HG03354 (cell line): ENCODE measurements around the gene NGF.

Source experiments
- ATAC-seq: cut with Tn5 transposase; IDR thresholded peaks from one replicate; pipeline ENCODE4 v1.9.1; 2021; ENCODE audit warnings: mild to moderate bottlenecking; ENCODE audit not compliant: unreplicated experiment, poor library complexity, severe bottlenecking

The NGF gene

GRCh38 chr1:115338457-115338820, 390 bp upstream of the NGF start:
- no peak for ATAC-seq

- ATAC-seq, result no peak
These were observed 795 bp downstream of the NGF start for GRCh38 chr1:115337276-115337632.

- ATAC-seq, result no peak
These were observed 1.3 kb downstream of the NGF start for GRCh38 chr1:115336741-115337140.

GRCh38 chr1:115332813-115333608, 5.0 kb downstream of the NGF start:
- ATAC-seq, result no peak

DNA sequence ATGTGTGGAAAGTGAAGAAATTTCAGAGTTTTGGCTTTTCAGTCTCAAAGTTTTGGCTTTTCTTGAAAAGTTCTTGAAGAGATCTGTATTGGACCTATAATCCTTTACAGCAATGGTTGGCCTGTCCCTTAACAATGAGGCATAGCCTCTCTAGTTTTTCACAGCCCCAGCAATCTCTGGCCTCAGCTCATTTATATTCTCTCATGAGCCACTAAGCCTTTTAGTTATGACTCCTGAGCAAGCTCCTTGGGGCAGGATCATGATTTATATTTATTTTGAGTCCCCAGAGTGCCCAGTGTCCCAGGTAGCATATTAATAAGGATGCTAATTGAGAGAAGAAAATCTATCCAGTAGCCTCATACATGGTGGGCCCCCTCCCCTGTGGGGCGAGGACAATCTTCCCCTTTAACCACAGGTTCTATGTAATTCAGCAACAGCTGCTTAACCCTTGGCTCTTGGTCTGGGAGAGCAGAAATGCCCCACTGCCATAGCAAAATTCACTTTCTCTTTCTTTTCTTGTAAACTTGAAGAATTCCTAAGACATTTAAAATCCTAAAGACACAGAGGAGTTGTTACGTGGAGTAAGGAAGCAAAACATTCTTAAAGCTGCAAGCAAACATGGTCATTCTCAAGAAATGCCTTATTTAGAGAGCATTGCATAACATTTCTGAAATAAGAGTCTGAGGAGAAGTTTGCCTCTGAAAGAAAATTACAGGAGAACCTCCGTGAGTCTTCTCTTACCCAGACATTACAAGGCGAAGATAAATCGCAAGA, 6.3 kb downstream of the NGF start:
- no peak for ATAC-seq

GRCh38 chr1:115330480-115331013, 7.5 kb downstream of the NGF start:
- ATAC-seq, result no peak

DNA sequence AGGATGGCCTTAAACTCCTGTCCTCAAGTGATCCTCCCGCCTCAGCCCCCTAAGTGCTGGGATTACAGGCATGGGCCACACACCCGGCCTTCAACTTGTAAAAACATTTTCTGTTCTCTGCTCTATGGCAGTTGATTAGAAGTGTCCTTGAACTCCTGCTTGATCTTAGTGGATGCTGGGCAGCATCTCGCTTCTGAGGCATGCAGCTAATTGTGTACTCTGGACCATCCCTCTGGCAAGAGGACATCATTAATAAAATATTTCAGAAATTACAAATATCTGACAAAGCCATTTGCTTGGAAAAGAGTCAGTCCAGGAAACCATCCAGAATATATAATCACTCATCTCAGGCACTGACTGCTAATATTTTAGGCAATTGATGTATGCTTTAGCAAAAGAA, 8.1 kb downstream of the NGF start:
- no peak for ATAC-seq

- no peak for ATAC-seq
These were observed 10.8 kb downstream of the NGF start for GRCh38 chr1:115327270-115327669.

- no peak for ATAC-seq
These were observed 11.6 kb downstream of the NGF start for GRCh38 chr1:115326419-115326818.

DNA sequence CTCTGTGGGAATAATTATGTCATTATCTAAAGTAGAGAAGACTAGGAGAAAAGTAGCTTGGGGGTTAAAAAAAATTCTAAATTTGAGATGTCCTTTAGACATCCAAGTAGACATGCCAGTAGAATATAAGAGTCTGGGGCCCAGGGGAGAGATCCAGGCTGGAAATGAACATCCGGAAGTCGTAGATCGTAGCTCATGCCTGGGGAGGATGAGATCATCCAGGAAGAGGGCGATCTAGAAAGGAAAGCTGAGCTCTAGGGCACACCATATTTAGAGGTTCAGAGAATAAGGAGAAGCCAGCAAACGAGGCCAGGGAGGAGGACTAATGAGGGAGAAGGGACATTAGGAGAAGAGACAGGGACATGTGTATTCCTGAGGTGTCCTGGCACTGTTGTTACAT, 12.2 kb downstream of the NGF start:
- no peak for ATAC-seq

GRCh38 chr1:115324649-115325420, 13.2 kb downstream of the NGF start:
- no peak for ATAC-seq

DNA sequence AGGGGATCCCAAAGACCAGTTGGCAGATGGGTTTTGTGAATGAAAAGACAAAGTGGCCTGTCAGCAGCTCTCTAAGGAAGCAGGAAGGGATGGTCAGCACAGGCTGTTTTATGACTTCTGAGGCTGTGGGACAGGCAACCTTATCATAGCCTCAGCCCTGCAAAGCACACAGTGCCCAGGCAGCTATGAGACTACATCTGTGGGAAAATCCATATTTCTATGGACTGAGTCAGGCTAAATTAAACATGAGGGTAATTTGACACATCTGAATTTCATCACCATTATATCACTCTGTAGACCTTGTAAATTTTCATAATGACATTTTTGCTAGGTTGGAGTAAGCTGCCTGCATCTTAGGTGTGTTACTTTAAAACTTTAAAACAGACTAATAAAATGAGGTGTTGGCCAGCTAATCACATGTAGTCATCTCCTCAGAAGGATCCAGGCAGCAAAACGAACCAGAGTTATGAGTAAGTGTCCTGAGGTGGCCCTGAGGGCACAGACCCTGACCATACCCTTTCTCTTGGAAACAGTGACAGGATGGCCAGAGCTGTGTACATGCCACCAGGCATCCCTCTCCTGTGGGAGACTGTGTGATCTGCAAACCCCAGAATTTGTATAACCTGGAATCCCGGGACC, 14.6 kb downstream of the NGF start:
- ATAC-seq, result no peak

DNA sequence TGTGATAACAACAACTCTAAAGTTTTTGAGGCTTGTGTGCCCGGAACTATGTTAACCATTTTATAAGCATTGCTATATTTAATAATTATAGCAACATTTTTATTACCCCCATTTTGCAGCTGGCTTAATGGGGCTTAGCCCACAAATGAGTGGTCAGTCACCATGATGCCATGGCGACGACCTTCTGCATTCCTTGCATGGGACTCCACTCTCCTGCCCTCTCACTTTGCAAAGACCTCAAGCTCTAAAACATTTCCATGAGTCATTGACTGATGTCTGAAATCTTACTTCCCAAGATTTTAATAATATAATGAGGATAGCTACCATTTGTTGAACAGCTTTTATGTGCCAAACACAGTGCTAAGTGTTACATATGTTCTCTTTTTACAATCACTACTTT, 15.4 kb downstream of the NGF start:
- ATAC-seq, result no peak

DNA sequence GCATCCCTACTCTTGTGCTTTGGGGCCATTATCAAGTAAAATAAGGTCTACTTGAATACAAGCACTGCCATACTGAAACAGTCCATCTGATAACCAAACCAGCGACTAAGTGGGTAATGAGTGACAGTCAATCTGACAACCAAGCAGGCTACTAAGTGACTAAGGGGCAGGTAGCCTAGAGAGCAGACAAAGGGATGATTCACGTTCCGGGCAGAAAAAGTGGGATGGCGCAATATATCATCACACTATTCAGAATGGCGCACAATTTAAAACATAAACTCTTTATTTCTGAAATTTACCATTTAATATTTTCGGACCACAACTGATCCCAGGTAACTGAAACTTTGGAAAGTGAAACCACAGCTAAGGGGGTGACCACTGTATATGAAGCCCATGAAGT, 17.7 kb downstream of the NGF start:
- no peak for ATAC-seq

- no peak for ATAC-seq
These were observed 18.3 kb downstream of the NGF start for GRCh38 chr1:115319706-115320105.

- ATAC-seq, result no peak
These were observed 20.7 kb downstream of the NGF start for GRCh38 chr1:115317101-115318012.

GRCh38 chr1:115314765-115315164, 23.3 kb downstream of the NGF start:
- no peak for ATAC-seq

DNA sequence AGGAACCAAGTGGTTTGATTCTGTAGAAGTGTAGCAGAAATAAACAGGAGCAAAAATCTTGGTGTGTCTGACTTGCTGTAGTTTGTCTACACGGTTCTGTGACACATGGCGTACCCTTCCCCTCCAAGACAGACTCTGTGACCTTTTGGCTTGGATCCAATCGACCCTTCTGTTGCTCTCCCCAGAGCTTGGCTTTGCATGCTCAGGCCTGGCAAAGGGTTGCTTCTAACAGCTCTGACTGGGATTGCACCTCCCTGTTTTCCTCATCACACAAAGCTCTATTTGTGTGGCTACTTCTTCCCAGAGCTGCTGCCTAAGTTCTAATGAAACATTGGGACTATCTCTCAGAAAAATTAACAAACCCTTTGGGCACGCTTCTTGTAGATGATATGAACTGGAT, 24.0 kb downstream of the NGF start:
- no peak for ATAC-seq

DNA sequence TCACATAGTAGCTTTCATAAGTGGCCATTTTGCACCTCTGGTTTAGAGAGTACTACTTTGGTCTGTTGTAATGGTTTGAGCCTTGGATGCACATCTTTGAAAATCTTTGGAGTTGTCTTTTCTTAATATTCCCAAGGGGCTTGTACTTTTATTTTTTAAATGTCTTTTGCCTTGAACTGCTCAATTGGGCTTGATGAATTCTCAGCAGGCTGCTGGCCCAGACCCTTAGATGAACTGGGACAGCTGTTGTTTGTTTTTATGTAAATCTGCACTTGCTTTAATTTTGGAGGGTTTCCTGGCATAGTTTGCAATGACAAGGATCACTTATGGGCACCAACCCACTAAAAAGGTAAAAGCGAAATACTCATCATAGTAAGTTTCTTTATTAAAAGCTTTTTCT, 24.9 kb downstream of the NGF start:
- ATAC-seq, result no peak
